GM18873 (cell line): ENCODE data around the gene PHC2.
"Not testable (repeated sequence)": the region's sequence is repeated elsewhere in the genome, so short reads cannot be mapped to it uniquely, and the experiment has no call there.

Experiments
- ATAC-seq: cut with Tn5 transposase; IDR thresholded peaks from one replicate; pipeline ENCODE4 v1.9.1; 2021; ENCODE audit warnings: mild to moderate bottlenecking, moderate library complexity, moderate number of reproducible peaks; ENCODE audit not compliant: unreplicated experiment, low FRiP score

The PHC2 gene

GRCh38 chr1:33299461-33300155 is 131.3 kb downstream of the PHC2 start:
- ATAC-seq = no peak

GRCh38 chr1:33298623-33299277 is 132.1 kb downstream of the PHC2 start:
- ATAC-seq = no peak

- ATAC-seq = no peak
Observed at GRCh38 chr1:33297911-33298622, 132.8 kb downstream of the PHC2 start.

GRCh38 chr1:33296824-33297223 is 134.1 kb downstream of the PHC2 start:
- no peak for ATAC-seq

GRCh38 chr1:33296082-33296458 is 134.8 kb downstream of the PHC2 start:
- no peak for ATAC-seq

- no peak for ATAC-seq
Observed at GRCh38 chr1:33295450-33296081, 135.3 kb downstream of the PHC2 start.

GRCh38 chr1:33295023-33295422 is 135.9 kb downstream of the PHC2 start:
- no peak for ATAC-seq

GRCh38 chr1:33294071-33295010 is 136.6 kb downstream of the PHC2 start:
- no peak for ATAC-seq

GRCh38 chr1:33292726-33293340 is 138.1 kb downstream of the PHC2 start:
- ATAC-seq = no peak

- ATAC-seq = not testable (repeated sequence)
Observed at GRCh38 chr1:33290615-33291014, 140.3 kb downstream of the PHC2 start.

GRCh38 chr1:33289858-33290154 is 141.1 kb downstream of the PHC2 start:
- no peak for ATAC-seq

GRCh38 chr1:33288976-33289857 is 141.7 kb downstream of the PHC2 start:
- ATAC-seq = no peak

GRCh38 chr1:33287317-33287716 is 143.6 kb downstream of the PHC2 start:
- no peak for ATAC-seq

GRCh38 chr1:33286451-33287185 is 144.3 kb downstream of the PHC2 start:
- no peak for ATAC-seq

GRCh38 chr1:33284049-33284448 is 146.8 kb downstream of the PHC2 start:
- ATAC-seq = no peak

- ATAC-seq = no peak
Observed at GRCh38 chr1:33282791-33283190, 148.1 kb downstream of the PHC2 start.

GRCh38 chr1:33281554-33282303 is 149.2 kb downstream of the PHC2 start:
- no peak for ATAC-seq
